Natural killer cell (primary cell): ENCODE results near the gene NUDCD3. TPM values are rescaled to one million over a fixed set of nuclear protein-coding genes. Genes with fewer than 3 reads are reported as not detected.
A peak's percentile ranks its signal among the peaks of the same experiment; 100 is the strongest.

Experiments used
- ATAC-seq, 3 donors: fragments of 150-1000 bp in 2 of 3; fragments of 200-7000 bp in 1 of 3; cut with Tn5 transposase; 1 replicate in 1 of 3; 2 replicates in 2 of 3; pipeline ENCODE4 v1.10.0; 2021; ENCODE audit warnings: mild to moderate bottlenecking in 2 of 3, moderate library complexity in 2 of 3
- DNase-seq, 2 donors: peaks; one replicate each; pipeline versions ENCODE4 v3.0.0 to v3.0.0-alpha.2; 2013 to 2021; ENCODE audit warnings: mixed read lengths in 1 of 2
- H3K27ac ChIP-seq: one replicate; pipeline ENCODE4 v1.5.1; 2013; ENCODE audit warnings: mild to moderate bottlenecking, low read length
- H3K27me3 ChIP-seq: one replicate; pipeline ENCODE4 v1.6.1; 2013; ENCODE audit warnings: low read length; ENCODE audit not compliant: control insufficient read depth, insufficient read depth
- H3K36me3 ChIP-seq: one replicate; pipeline ENCODE4 v1.6.1; 2013; ENCODE audit warnings: low read length; ENCODE audit not compliant: control insufficient read depth, insufficient read depth
- H3K4me1 ChIP-seq: one replicate; pipeline ENCODE4 v1.6.1; 2013; ENCODE audit warnings: low read length; ENCODE audit not compliant: control insufficient read depth, insufficient read depth
- H3K4me3 ChIP-seq: one replicate; pipeline ENCODE4 v1.5.1; 2013; ENCODE audit warnings: low read length
- H3K9me3 ChIP-seq: one replicate; pipeline ENCODE4 v1.6.1; 2013; ENCODE audit warnings: low read length; ENCODE audit not compliant: control insufficient read depth, insufficient read depth
- H3K27ac Mint-ChIP-seq, 2 donors: one replicate each; pipeline ENCODE4 v1.8.0; 2022; ENCODE audit warnings: mild to moderate bottlenecking in 2 of 2, mixed read lengths in 2 of 2, moderate library complexity in 1 of 2
- H3K27me3 Mint-ChIP-seq, 2 donors: one replicate each; pipeline ENCODE4 v1.8.0; 2022; ENCODE audit warnings: low read depth in 2 of 2, mixed read lengths in 2 of 2
- H3K36me3 Mint-ChIP-seq: one replicate; pipeline ENCODE4 v1.8.0; 2022; ENCODE audit warnings: mixed read lengths
- H3K4me1 Mint-ChIP-seq, 2 donors: one replicate each; pipeline ENCODE4 v1.8.0; 2022; ENCODE audit warnings: mixed read lengths in 2 of 2
- H3K4me3 Mint-ChIP-seq: one replicate; pipeline ENCODE4 v1.8.0; 2022; ENCODE audit warnings: mild to moderate bottlenecking, moderate library complexity, mixed read lengths
- H3K9me3 Mint-ChIP-seq, 2 donors: one replicate each; pipeline ENCODE4 v1.8.0; 2022; ENCODE audit warnings: mixed read lengths in 2 of 2
- WGBS: methylation state at CpG from one replicate; pipeline ENCODE4 v1.1.7; 2013; ENCODE audit warnings: missing lambda C conversion rate; ENCODE audit not compliant: insufficient coverage; 5-methylcytosine and 5-hydroxymethylcytosine counted together
- intact Hi-C: fragments of 100-400 bp; cut with micrococcal nuclease; formaldehyde crosslinking; loops from one replicate; pipeline ENCODE4 v1.14.2; 2022
- total RNA-seq, 4 donors: library from RNA; stranded (reverse); fragments of 120-200 nt in 1 of 4; gene quantifications; one replicate each; pipeline versions ENCODE4 v1.2.3 to v1.2.4, GENCODE V29; 2013 to 2022
- TF ChIP-seq, protein P1 (sequence below): fragments of 200-600 bp; IDR thresholded peaks from one replicate; pipeline ENCODE4 v1.8.0; 2022; ENCODE audit warnings: antibody characterized with exemption

The NUDCD3 gene
- total RNA-seq: 10 to 100 TPM; 50.1 to 79.9 (median 68.7) TPM
- 57.4 TPM for total RNA-seq (2013)

DNA sequence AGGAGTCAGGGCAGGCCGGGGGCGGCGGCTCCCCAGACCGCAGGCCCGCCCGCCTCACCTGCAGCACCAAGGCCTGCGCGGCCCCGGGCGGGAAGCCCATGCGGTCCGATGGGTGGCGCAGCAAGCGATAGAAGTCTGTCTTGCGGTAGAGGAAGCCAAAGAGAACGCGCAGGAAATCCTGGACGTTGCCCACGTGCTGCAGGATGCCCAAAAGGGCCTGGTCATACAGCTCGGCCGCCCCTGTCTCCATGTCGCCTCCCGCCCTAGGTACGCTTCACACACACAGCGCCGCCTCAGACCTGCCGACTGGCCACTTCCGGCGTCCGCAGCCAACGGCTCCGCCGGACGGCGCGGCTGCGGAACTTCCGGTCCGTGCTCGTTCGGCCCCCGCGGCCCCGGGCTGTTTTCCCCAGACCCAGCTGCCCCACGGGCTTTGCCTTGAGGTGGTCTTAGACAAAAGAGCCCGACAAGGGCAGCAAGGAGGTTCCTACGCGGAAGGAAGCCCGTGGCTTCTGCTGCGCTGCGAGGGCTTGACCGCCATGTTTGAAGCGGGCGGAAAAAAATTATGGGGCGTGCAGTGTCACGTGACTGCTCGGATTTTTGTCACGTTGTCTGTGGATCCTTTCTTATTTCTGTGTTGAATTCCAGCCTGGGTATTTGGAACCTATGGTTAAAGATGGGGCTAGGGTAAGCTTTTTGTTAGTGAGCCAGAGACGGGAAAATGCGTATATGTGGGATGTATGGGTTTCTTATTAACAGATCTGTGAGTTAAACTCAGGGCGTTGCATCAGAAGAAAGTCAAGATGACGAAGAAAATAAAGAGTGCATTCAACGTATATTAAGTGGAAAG, at the start of gene NUDCD3:
NUDCD3 (minus strand) TSS at position 308 of the 850 bp plus-strand sequence; CDS start at position 250, 58 bp downstream.
- intact Hi-C loops: no loop called here
- Mint-ChIP-seq H3K36me3 (no peaks in the 10 kb centered on the region), H3K27me3 (peaks cover 6 to 11% of the 10 kb centered on the region in 2 donors), H3K4me1 (peaks cover 40% of the 10 kb centered on the region in 2 donors), H3K9me3 (no peaks in the 10 kb centered on the region), H3K27ac (peak within 1 kb of the TSS; percentile 85 to 88), H3K4me3 (peak within 1 kb of the TSS; percentile 92)
- ATAC-seq (peak; percentile 73 to 86 (median 80)), DNase-seq (peak; percentile 75 to 91)
- no peaks in the 10 kb centered on the region for H3K9me3 ChIP-seq
- peak within 1 kb of the TSS; percentile 51 for H3K4me3 ChIP-seq
- WGBS: under 1% methylated on average over 63 of the region's 63 CpGs
- no peaks in the 10 kb centered on the region for H3K27me3 ChIP-seq
- H3K36me3 ChIP-seq: no peaks in the 10 kb centered on the region
- TF ChIP-seq, protein P1, sequence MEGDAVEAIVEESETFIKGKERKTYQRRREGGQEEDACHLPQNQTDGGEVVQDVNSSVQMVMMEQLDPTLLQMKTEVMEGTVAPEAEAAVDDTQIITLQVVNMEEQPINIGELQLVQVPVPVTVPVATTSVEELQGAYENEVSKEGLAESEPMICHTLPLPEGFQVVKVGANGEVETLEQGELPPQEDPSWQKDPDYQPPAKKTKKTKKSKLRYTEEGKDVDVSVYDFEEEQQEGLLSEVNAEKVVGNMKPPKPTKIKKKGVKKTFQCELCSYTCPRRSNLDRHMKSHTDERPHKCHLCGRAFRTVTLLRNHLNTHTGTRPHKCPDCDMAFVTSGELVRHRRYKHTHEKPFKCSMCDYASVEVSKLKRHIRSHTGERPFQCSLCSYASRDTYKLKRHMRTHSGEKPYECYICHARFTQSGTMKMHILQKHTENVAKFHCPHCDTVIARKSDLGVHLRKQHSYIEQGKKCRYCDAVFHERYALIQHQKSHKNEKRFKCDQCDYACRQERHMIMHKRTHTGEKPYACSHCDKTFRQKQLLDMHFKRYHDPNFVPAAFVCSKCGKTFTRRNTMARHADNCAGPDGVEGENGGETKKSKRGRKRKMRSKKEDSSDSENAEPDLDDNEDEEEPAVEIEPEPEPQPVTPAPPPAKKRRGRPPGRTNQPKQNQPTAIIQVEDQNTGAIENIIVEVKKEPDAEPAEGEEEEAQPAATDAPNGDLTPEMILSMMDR: no peak
- peaks cover 10% of the 10 kb centered on the region for H3K4me1 ChIP-seq
- peak within 1 kb of the TSS; percentile 81 for H3K27ac ChIP-seq

DNA sequence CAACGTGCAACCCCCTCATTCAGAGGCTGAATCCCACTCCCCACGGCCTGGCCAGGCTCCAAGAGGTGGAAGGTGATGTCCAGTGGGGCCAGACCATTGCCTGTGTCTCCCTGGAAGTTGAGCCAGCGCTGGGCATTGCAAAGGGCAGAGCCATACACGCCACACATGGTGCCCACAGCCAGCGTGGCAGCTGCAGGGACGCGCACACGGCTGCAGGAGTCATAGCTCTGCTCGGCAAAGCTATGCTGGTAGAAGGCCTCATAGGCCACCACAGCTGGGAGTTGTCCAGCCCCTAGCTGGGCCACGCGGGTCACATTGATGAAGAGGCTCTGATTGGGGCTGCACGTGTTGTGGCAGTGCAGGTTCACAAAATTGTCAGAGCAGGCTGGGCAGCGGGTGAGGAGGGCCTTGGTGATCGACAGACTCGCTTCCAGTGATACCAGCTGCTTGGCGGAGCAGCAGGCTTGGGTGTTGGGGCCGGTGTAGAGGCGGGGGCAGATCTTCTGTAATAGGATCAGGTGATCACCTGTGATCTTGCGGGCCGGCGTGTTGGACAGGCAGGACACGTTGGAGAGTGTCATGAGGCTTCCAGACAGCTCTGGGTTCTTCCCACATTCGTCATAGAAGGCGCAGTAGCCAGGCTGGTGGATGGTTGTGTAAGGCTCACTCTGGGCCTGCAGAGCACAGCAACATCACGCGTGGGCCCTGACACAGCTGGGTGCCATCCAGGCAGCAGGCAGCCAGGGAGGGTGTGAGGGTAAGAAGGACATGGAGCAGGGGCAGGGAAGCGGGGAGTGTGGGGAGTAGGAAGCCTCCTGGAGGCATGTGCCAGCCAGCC, 49.4 kb upstream of the NUDCD3 start:
- 93% methylated on average over 27 of the region's 27 CpGs for WGBS
- no peaks in the 10 kb centered on the region for H3K27me3 ChIP-seq
- no peaks in the 10 kb centered on the region for H3K4me1 Mint-ChIP-seq
- no peak overlapping the region for H3K27ac Mint-ChIP-seq
- no peaks in the 10 kb centered on the region for H3K9me3 Mint-ChIP-seq
- TF ChIP-seq, protein P1: no peak
- DNase-seq (no peak), ATAC-seq (no peak)
- H3K27me3 Mint-ChIP-seq: no peaks in the 10 kb centered on the region
- no peaks in the 10 kb centered on the region for H3K36me3 Mint-ChIP-seq
- H3K27ac ChIP-seq: no peak overlapping the region
- intact Hi-C loops: no loop called here
- no peak overlapping the region for H3K4me3 ChIP-seq
- H3K4me3 Mint-ChIP-seq: no peak overlapping the region
- H3K4me1 ChIP-seq: no peaks in the 10 kb centered on the region
- H3K36me3 ChIP-seq: no peaks in the 10 kb centered on the region
- no peaks in the 10 kb centered on the region for H3K9me3 ChIP-seq

DNA sequence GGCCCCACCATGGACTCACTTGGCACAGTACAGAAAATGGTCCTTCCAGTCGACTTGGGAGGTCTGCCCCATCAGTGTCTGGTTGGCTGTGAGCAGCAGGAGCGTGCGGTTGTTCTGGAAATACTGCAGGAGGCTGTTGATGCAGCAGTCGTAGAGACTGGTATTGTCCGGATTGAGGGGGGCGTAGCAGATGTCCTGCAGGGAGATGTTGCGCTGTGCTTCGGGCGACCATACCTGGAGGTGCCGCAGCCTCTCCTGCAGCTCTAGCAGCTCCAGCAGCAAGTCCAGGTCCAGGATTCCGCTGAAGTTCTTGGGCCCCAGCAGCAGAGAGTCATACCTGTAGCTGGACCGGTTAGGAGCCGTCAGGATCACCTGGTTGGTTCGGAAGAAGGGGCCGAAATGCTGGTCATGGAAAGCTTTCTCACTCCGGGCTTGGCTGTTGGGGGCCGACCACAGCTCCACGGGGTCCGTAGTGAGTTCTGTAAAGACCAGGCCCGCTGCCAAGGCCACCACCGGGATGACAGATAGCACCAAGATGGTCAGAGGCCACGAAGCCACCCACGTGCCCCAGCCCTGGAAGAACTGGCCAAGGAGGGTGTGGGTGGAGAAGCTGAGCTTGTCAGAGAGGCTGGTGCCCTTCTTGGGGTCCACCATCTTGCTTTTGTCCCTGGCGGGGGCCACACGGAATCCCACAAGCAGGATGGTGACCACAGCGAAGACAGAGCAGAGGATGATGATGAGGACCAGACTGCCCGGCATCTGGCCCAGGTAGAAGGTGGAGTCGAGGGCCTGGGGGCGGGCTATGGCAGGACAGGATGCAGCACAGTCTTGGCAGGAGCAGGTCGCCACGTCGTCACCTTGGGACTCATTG, 48.6 kb upstream of the NUDCD3 start:
- TF ChIP-seq, protein P1: no peak
- Mint-ChIP-seq H3K4me1 (no peaks in the 10 kb centered on the region), H3K36me3 (no peaks in the 10 kb centered on the region), H3K27me3 (no peaks in the 10 kb centered on the region), H3K9me3 (no peaks in the 10 kb centered on the region), H3K4me3 (no peak overlapping the region), H3K27ac (no peak overlapping the region)
- no peak overlapping the region for H3K27ac ChIP-seq
- DNase-seq (no peak), ATAC-seq (no peak)
- intact Hi-C loops: no loop called here
- H3K27me3 ChIP-seq: no peaks in the 10 kb centered on the region
- H3K4me3 ChIP-seq: no peak overlapping the region
- WGBS: 89% methylated on average over 32 of the region's 32 CpGs
- H3K9me3 ChIP-seq: no peaks in the 10 kb centered on the region
- H3K4me1 ChIP-seq: no peaks in the 10 kb centered on the region
- H3K36me3 ChIP-seq: no peaks in the 10 kb centered on the region
